GM12878 (cell line): ENCODE measurements around the gene GNAI2. TPM values are rescaled to one million over a fixed set of nuclear protein-coding genes. Genes with fewer than 3 reads are reported as not detected.

Experiments
- BCL3 ChIP-seq: IDR thresholded peaks from 2 replicates; pipeline ENCODE4 v1.6.1; 2011; ENCODE audit warnings: borderline replicate concordance, low read depth, mild to moderate bottlenecking, moderate library complexity, low read length; ENCODE audit not compliant: insufficient read depth, poor library complexity, severe bottlenecking
- CREM ChIP-seq: IDR thresholded peaks from 2 replicates; pipeline ENCODE4 v1.6.1; 2014; ENCODE audit warnings: antibody characterized with exemption, low read depth
- CUX1 ChIP-seq: IDR thresholded peaks from 2 replicates; pipeline ENCODE4 v1.6.1; 2012; ENCODE audit warnings: improper control_type of control experiment, low read depth, low read length; ENCODE audit not compliant: insufficient replicate concordance
- E2F4 ChIP-seq: IDR thresholded peaks from 2 replicates; pipeline ENCODE4 v1.6.1; 2012; ENCODE audit warnings: low read depth, low read length, improper control_type of control experiment
- FOXM1 ChIP-seq: IDR thresholded peaks from 2 replicates; pipeline ENCODE4 v1.6.1; 2012; ENCODE audit warnings: low read depth, mild to moderate bottlenecking, inconsistent platforms, low read length, moderate library complexity
- KAT2A ChIP-seq: conservative IDR thresholded peaks from 2 replicates; pipeline ENCODE4 v1.6.1; 2011; ENCODE audit warnings: low read depth, low read length; ENCODE audit not compliant: control insufficient read depth
- NFYB ChIP-seq: IDR thresholded peaks from 2 replicates; pipeline ENCODE4 v1.6.1; 2011; ENCODE audit warnings: low read depth, mild to moderate bottlenecking, low read length, improper control_type of control experiment, moderate library complexity; ENCODE audit not compliant: insufficient read depth
- NKRF ChIP-seq: fragments of 450-650 bp; conservative IDR thresholded peaks from 2 replicates; pipeline ENCODE4 v1.6.1; 2017; ENCODE audit warnings: mild to moderate bottlenecking, moderate library complexity
- NR2C2 ChIP-seq: IDR thresholded peaks from 2 replicates; pipeline ENCODE4 v1.6.1; 2011; ENCODE audit warnings: borderline replicate concordance, low read depth; ENCODE audit not compliant: control insufficient read depth, insufficient read length
- PAX8 ChIP-seq: fragments of 450-650 bp; IDR thresholded peaks from 2 replicates; pipeline ENCODE4 v1.6.1; 2017; ENCODE audit warnings: mild to moderate bottlenecking, moderate library complexity
- PRDM15 ChIP-seq: fragments of 450-650 bp; formaldehyde crosslinking; IDR thresholded peaks from 2 replicates; pipeline ENCODE4 v1.4.0; 2020; ENCODE audit warnings: mild to moderate bottlenecking, moderate library complexity
- RFX5 ChIP-seq: IDR thresholded peaks from 2 replicates; pipeline ENCODE4 v1.6.1; 2011; ENCODE audit warnings: low read depth, low read length, improper control_type of control experiment
- TCF7 ChIP-seq: IDR thresholded peaks from 2 replicates; pipeline ENCODE4 v1.6.1; 2014; ENCODE audit warnings: antibody characterized with exemption, borderline replicate concordance
- USF2 ChIP-seq: IDR thresholded peaks from 2 replicates; pipeline ENCODE4 v1.6.1; 2011; ENCODE audit warnings: low read depth, low read length, improper control_type of control experiment, borderline replicate concordance
- polyA plus RNA-seq, 11 experiments: library from polyadenylated mRNA; depleted of rRNA in 4 of 11; unstranded in 6 of 11; stranded (reverse) in 5 of 11; fragments of >200 nt; fragmentation: Nextera tagmentation in 4 of 11; fragmentation: Illumina TruSeq in 1 of 11; extraction: Ambion mirVana in 4 of 11; extraction: Trizol in 1 of 11; gene quantifications; 1 replicate in 1 of 11; 2 replicates in 10 of 11; pipeline versions ENCODE4 v1.2.1 to v1.2.3, GENCODE V29; 2011 to 2016; ENCODE audit warnings: inconsistent platforms in 2 of 11, missing spikeins in 2 of 11, low read depth in 1 of 11
- total RNA-seq, 4 experiments: library from RNA; depleted of rRNA in 3 of 4; stranded (reverse); fragments of >200 nt in 3 of 4; fragmentation: Illumina TruSeq in 1 of 4; extraction: Trizol in 1 of 4; gene quantifications; 2 replicates each; pipeline versions ENCODE4 v1.2.1 to v1.2.3, GENCODE V29; 2013 to 2021

GNAI2 gene
- total and polyA plus RNA-seq, 10 of the 15 experiments (the other 5 are each of a cell fraction or from before 2014, with no cell fraction given), result 5.0 to 346 (median 237) TPM

- TF ChIP-seq RFX5 (no peak), NR2C2 (no peak), BCL3 (no peak), NFYB (no peak), E2F4 (no peak), CUX1 (no peak), CREM (no peak), TCF7 (no peak), USF2 (no peak), PAX8 (no peak), KAT2A (no peak), PRDM15 (CRISPR knock-in tag) (no peak), FOXM1 (no peak), NKRF (peak; percentile 37; the same call in 1 of the 2 replicates)
These were observed 9.1 kb upstream of the GNAI2 start (continued) for GRCh38 chr3:50226888-50227389.
